MM.1S (cell line): ENCODE data around the gene NLRP6.

Experiments
- DNase-seq: peaks from one replicate; pipeline ENCODE4 v3.0.0-alpha.2; 2015
- H2AFZ ChIP-seq: fragments of 300-600 bp; sonication (generic); 2 replicates; pipeline ENCODE4 v1.6.0; 2016; ENCODE audit warnings: antibody characterized with exemption, low read length
- H3F3A ChIP-seq: fragments of 300-600 bp; sonication (generic); 2 replicates; pipeline ENCODE4 v1.6.1; 2016; ENCODE audit warnings: mild to moderate bottlenecking, antibody characterized with exemption, low read length, moderate library complexity, mixed read lengths; ENCODE audit not compliant: insufficient read depth
- H3K27ac ChIP-seq: fragments of 300-600 bp; sonication (generic); 2 replicates; pipeline ENCODE4 v1.5.1; 2016; ENCODE audit warnings: mild to moderate bottlenecking, low read length
- H3K27me3 ChIP-seq: fragments of 300-600 bp; sonication (generic); replicated peaks from 2 replicates; pipeline ENCODE4 v1.6.0; 2016; ENCODE audit warnings: low read length; ENCODE audit not compliant: insufficient read depth
- H3K36me3 ChIP-seq: fragments of 300-600 bp; sonication (generic); replicated peaks from 2 replicates; pipeline ENCODE4 v1.6.1; 2016; ENCODE audit warnings: mild to moderate bottlenecking, low read length, mixed read lengths; ENCODE audit not compliant: insufficient read depth
- H3K4me1 ChIP-seq: fragments of 300-600 bp; sonication (generic); 2 replicates; pipeline ENCODE4 v1.6.1; 2016; ENCODE audit warnings: low read length, mixed read lengths
- H3K4me2 ChIP-seq: fragments of 300-600 bp; sonication (generic); 2 replicates; pipeline ENCODE4 v1.6.0; 2016; ENCODE audit warnings: low read depth, low read length
- H3K4me3 ChIP-seq: fragments of 300-600 bp; sonication (generic); 2 replicates; pipeline ENCODE4 v1.5.1; 2016; ENCODE audit warnings: low read length, mixed read lengths
- H3K79me2 ChIP-seq: fragments of 300-600 bp; sonication (generic); 2 replicates; pipeline ENCODE4 v1.6.1; 2016; ENCODE audit warnings: mixed run types, low read length, mixed read lengths
- H3K9ac ChIP-seq: fragments of 300-600 bp; sonication (generic); 2 replicates; pipeline ENCODE4 v1.6.1; 2016; ENCODE audit warnings: low read length, mixed read lengths
- H3K9me2 ChIP-seq: fragments of 300-600 bp; sonication (generic); replicated peaks from 2 replicates; pipeline ENCODE4 v1.6.1; 2016; ENCODE audit warnings: mild to moderate bottlenecking, low read length, mixed read lengths; ENCODE audit not compliant: insufficient read depth
- H3K9me3 ChIP-seq: fragments of 300-600 bp; sonication (generic); replicated peaks from 2 replicates; pipeline ENCODE4 v1.6.1; 2016; ENCODE audit warnings: mild to moderate bottlenecking, low read length, mixed read lengths; ENCODE audit not compliant: insufficient read depth
- H4K20me1 ChIP-seq: fragments of 300-600 bp; sonication (generic); 2 replicates; pipeline ENCODE4 v1.6.1; 2016; ENCODE audit warnings: mild to moderate bottlenecking, low read length, moderate library complexity, mixed read lengths; ENCODE audit not compliant: insufficient read depth
- CTCF ChIP-seq: fragments of 300-600 bp; sonication (generic); IDR thresholded peaks from 2 replicates; pipeline ENCODE4 v1.5.1; 2016; ENCODE audit warnings: antibody characterized with exemption, low read length, mixed read lengths
- EZH2 ChIP-seq: fragments of 300-600 bp; sonication (generic); optimal IDR thresholded peaks from 2 replicates; pipeline ENCODE3; 2017; ENCODE audit warnings: low read depth, mild to moderate bottlenecking, antibody characterized with exemption, low read length, mixed read lengths
- EZH2phosphoT487 ChIP-seq: fragments of 300-600 bp; sonication (generic); IDR thresholded peaks from 2 replicates; pipeline ENCODE4 v1.6.1; 2018; ENCODE audit warnings: antibody characterized with exemption, low read length

NLRP6 gene

GRCh38 chr11:244376-244775 is 33.8 kb upstream of the NLRP6 start:
- no peak overlapping the region for H3K4me2 ChIP-seq

GRCh38 chr11:249062-249461 is 29.1 kb upstream of the NLRP6 start:
- Histone ChIP-seq H4K20me1 (no peaks in the 10 kb centered on the region), H3K9me2 (no peaks in the 10 kb centered on the region), H3K9me3 (no peaks in the 10 kb centered on the region), H3K27ac (no peak overlapping the region), H3K27me3 (no peaks in the 10 kb centered on the region), H3K9ac (no peak overlapping the region), H3K4me1 (no peaks in the 10 kb centered on the region), H3K79me2 (peaks cover 4% of the 10 kb centered on the region; the same call in 1 of the 2 replicates), H3K4me2 (no peak overlapping the region), H3F3A (no peaks in the 10 kb centered on the region; the same call in 1 of the 2 replicates), H3K4me3 (no peak overlapping the region), H3K36me3 (peaks cover 17% of the 10 kb centered on the region), H2AFZ (no peak overlapping the region)
- no peak for TF ChIP-seq EZH2
- TF ChIP-seq CTCF: no peak
- no peak for TF ChIP-seq EZH2phosphoT487
- no peak for DNase-seq

More at GRCh38 chr11:244376-244775, 33.8 kb upstream of the NLRP6 start:
- no peaks in the 10 kb centered on the region for H4K20me1 ChIP-seq
- no peaks in the 10 kb centered on the region for H3K4me1 ChIP-seq
- H3K27me3 ChIP-seq: no peaks in the 10 kb centered on the region
- H3K36me3 ChIP-seq: peaks cover 26% of the 10 kb centered on the region
- TF ChIP-seq CTCF (no peak), EZH2phosphoT487 (no peak), EZH2 (no peak)
- H3K27ac ChIP-seq: no peak overlapping the region
- H3K79me2 ChIP-seq: peaks cover 40% of the 10 kb centered on the region
- no peak for DNase-seq
- H3K9me3 ChIP-seq: no peaks in the 10 kb centered on the region
- no peaks in the 10 kb centered on the region for H3K9me2 ChIP-seq
- H3F3A ChIP-seq: no peaks in the 10 kb centered on the region
- no peak overlapping the region for H3K4me3 ChIP-seq
- no peak overlapping the region for H2AFZ ChIP-seq
- no peak overlapping the region for H3K9ac ChIP-seq

- DNase-seq: no peak
- Histone ChIP-seq H3K4me3 (no peak overlapping the region), H3K79me2 (no peaks in the 10 kb centered on the region), H3K9ac (no peak overlapping the region), H2AFZ (no peak overlapping the region), H3K4me1 (no peaks in the 10 kb centered on the region), H3K9me3 (no peaks in the 10 kb centered on the region), H3K27ac (no peak overlapping the region), H3K4me2 (no peak overlapping the region), H3K27me3 (no peaks in the 10 kb centered on the region), H3K9me2 (no peaks in the 10 kb centered on the region), H4K20me1 (no peaks in the 10 kb centered on the region), H3F3A (no peaks in the 10 kb centered on the region; the same call in 1 of the 2 replicates), H3K36me3 (peaks cover 12% of the 10 kb centered on the region; the same call in 1 of the 2 replicates)
- no peak for TF ChIP-seq CTCF
- TF ChIP-seq EZH2phosphoT487: no peak
- no peak for TF ChIP-seq EZH2
Observed at GRCh38 chr11:250274-250673, 27.9 kb upstream of the NLRP6 start.
